ENCODE data around the gene GRM8.

The GRM8 gene

GRCh38 chr7:126419047-126419446 lies 833.7 kb downstream of the GRM8 start:
- Histone ChIP-seq H3K27me3 (ENCODE audit: insufficient read depth, low read depth, severe bottlenecking) (no peaks in the 10 kb centered on the region), H3K4me3 (ENCODE audit: low read depth, low read length) (no peak overlapping the region), H3K27ac (no peak overlapping the region), H3K36me3 (no peaks in the 10 kb centered on the region), H3K9me3 (ENCODE audit: severe bottlenecking) (no peaks in the 10 kb centered on the region)
- no peak for DNase-seq
- no peak for TF ChIP-seq CTCF (IDR thresholded peaks at IDR 0.05; ENCODE audit: low read depth, low read length)

- DNase-seq, result no peak
- Histone ChIP-seq H3K36me3 (no peaks in the 10 kb centered on the region), H3K4me3 (ENCODE audit: low read depth, low read length) (no peak overlapping the region), H3K27ac (no peak overlapping the region), H3K27me3 (ENCODE audit: insufficient read depth, low read depth, severe bottlenecking) (no peaks in the 10 kb centered on the region), H3K9me3 (ENCODE audit: severe bottlenecking) (no peaks in the 10 kb centered on the region)
- TF ChIP-seq CTCF (IDR thresholded peaks at IDR 0.05; ENCODE audit: low read depth, low read length), result no peak
Observed at GRCh38 chr7:126411821-126412383, 840.8 kb downstream of the GRM8 start.

- no peak for DNase-seq
- H3K36me3 ChIP-seq, result no peaks in the 10 kb centered on the region
- no peak for TF ChIP-seq CTCF (IDR thresholded peaks at IDR 0.05; ENCODE audit: low read depth, low read length)
- H3K9me3 ChIP-seq (ENCODE audit: severe bottlenecking), result no peaks in the 10 kb centered on the region
- H3K27me3 ChIP-seq (ENCODE audit: insufficient read depth, low read depth, severe bottlenecking), result no peaks in the 10 kb centered on the region
- no peak overlapping the region for H3K4me3 ChIP-seq (ENCODE audit: low read depth, low read length)
- H3K27ac ChIP-seq, result no peak overlapping the region
Observed at GRCh38 chr7:126411032-126411820, 841.5 kb downstream of the GRM8 start.

GRCh38 chr7:126403040-126403439 lies 849.7 kb downstream of the GRM8 start:
- H3K27me3 ChIP-seq (ENCODE audit: insufficient read depth, low read depth, severe bottlenecking), result no peaks in the 10 kb centered on the region
- H3K36me3 ChIP-seq, result no peaks in the 10 kb centered on the region
- DNase-seq, result no peak
- no peak for TF ChIP-seq CTCF (IDR thresholded peaks at IDR 0.05; ENCODE audit: low read depth, low read length)
- H3K9me3 ChIP-seq (ENCODE audit: severe bottlenecking), result no peaks in the 10 kb centered on the region
- H3K4me3 ChIP-seq (ENCODE audit: low read depth, low read length), result no peak overlapping the region
- H3K27ac ChIP-seq, result no peak overlapping the region

- no peak for TF ChIP-seq CTCF (IDR thresholded peaks at IDR 0.05; ENCODE audit: low read depth, low read length)
- Histone ChIP-seq H3K4me3 (ENCODE audit: low read depth, low read length) (no peak overlapping the region), H3K27me3 (ENCODE audit: insufficient read depth, low read depth, severe bottlenecking) (no peaks in the 10 kb centered on the region), H3K27ac (no peak overlapping the region), H3K9me3 (ENCODE audit: severe bottlenecking) (no peaks in the 10 kb centered on the region), H3K36me3 (no peaks in the 10 kb centered on the region)
- no peak for DNase-seq
Observed at GRCh38 chr7:126401918-126402317, 850.8 kb downstream of the GRM8 start.
